ENCODE data around the gene RLF.
"Not testable (repeated sequence)": the region's sequence is repeated elsewhere in the genome, so short reads cannot be mapped to it uniquely, and the experiment has no call there.

The RLF gene

GRCh38 chr1:40210511-40211204, 49.5 kb downstream of the RLF start:
- no peak overlapping the region for H3K4me3 ChIP-seq (ENCODE audit: low read length)
- H3K9ac ChIP-seq (ENCODE audit: low read depth, low read length) = no peak overlapping the region
- peaks cover 27% of the 10 kb centered on the region for H3K36me3 ChIP-seq (ENCODE audit: insufficient read depth, low read depth, low read length)
- no peaks in the 10 kb centered on the region for H3K4me1 ChIP-seq (ENCODE audit: insufficient read depth, low read length)
- H3K27me3 ChIP-seq (ENCODE audit: insufficient read depth, low read length) = no peaks in the 10 kb centered on the region
- no peak overlapping the region for H3K27ac ChIP-seq (ENCODE audit: low read length)
- no peaks in the 10 kb centered on the region for H3K9me3 ChIP-seq (ENCODE audit: insufficient read depth, low read depth, low read length)

GRCh38 chr1:40218333-40218732, 57.1 kb downstream of the RLF start:
- Histone ChIP-seq H3K9ac (ENCODE audit: low read depth, low read length) (no peak overlapping the region), H3K4me1 (ENCODE audit: insufficient read depth, low read length) (no peaks in the 10 kb centered on the region), H3K4me3 (ENCODE audit: low read length) (no peak overlapping the region), H3K27ac (ENCODE audit: low read length) (no peak overlapping the region), H3K9me3 (ENCODE audit: insufficient read depth, low read depth, low read length) (no peaks in the 10 kb centered on the region), H3K36me3 (ENCODE audit: insufficient read depth, low read depth, low read length) (peaks cover 13% of the 10 kb centered on the region; the same call in 1 of the 2 replicates), H3K27me3 (ENCODE audit: insufficient read depth, low read length) (no peaks in the 10 kb centered on the region)

GRCh38 chr1:40221471-40221905, 60.3 kb downstream of the RLF start:
- not testable (repeated sequence) for H3K9ac ChIP-seq (ENCODE audit: low read depth, low read length); H3K27ac ChIP-seq (ENCODE audit: low read length); H3K9me3 ChIP-seq (ENCODE audit: insufficient read depth, low read depth, low read length); H3K27me3 ChIP-seq (ENCODE audit: insufficient read depth, low read length); H3K4me3 ChIP-seq (ENCODE audit: low read length); H3K4me1 ChIP-seq (ENCODE audit: insufficient read depth, low read length)
- peaks cover 13% of the 10 kb centered on the region; the same call in 1 of the 2 replicates for H3K36me3 ChIP-seq (ENCODE audit: insufficient read depth, low read depth, low read length)

- Histone ChIP-seq H3K36me3 (ENCODE audit: insufficient read depth, low read depth, low read length) (peaks cover 13% of the 10 kb centered on the region; the same call in 1 of the 2 replicates), H3K4me3 (ENCODE audit: low read length) (no peak overlapping the region), H3K9ac (ENCODE audit: low read depth, low read length) (no peak overlapping the region), H3K27ac (ENCODE audit: low read length) (no peak overlapping the region), H3K4me1 (ENCODE audit: insufficient read depth, low read length) (no peaks in the 10 kb centered on the region), H3K9me3 (ENCODE audit: insufficient read depth, low read depth, low read length) (no peaks in the 10 kb centered on the region), H3K27me3 (ENCODE audit: insufficient read depth, low read length) (no peaks in the 10 kb centered on the region)
Observed at GRCh38 chr1:40221977-40222772, 61.0 kb downstream of the RLF start.

- Histone ChIP-seq H3K9me3 (ENCODE audit: insufficient read depth, low read depth, low read length) (no peaks in the 10 kb centered on the region), H3K4me1 (ENCODE audit: insufficient read depth, low read length) (no peaks in the 10 kb centered on the region), H3K9ac (ENCODE audit: low read depth, low read length) (no peak overlapping the region), H3K4me3 (ENCODE audit: low read length) (no peak overlapping the region), H3K27me3 (ENCODE audit: insufficient read depth, low read length) (no peaks in the 10 kb centered on the region), H3K27ac (ENCODE audit: low read length) (no peak overlapping the region), H3K36me3 (ENCODE audit: insufficient read depth, low read depth, low read length) (peaks cover 15% of the 10 kb centered on the region; the same call in 1 of the 2 replicates)
Observed at GRCh38 chr1:40224040-40224439, 62.9 kb downstream of the RLF start.

- peaks cover 23% of the 10 kb centered on the region; the same call in 1 of the 2 replicates for H3K36me3 ChIP-seq (ENCODE audit: insufficient read depth, low read depth, low read length)
- H3K9me3 ChIP-seq (ENCODE audit: insufficient read depth, low read depth, low read length) = no peaks in the 10 kb centered on the region
- no peak overlapping the region for H3K4me3 ChIP-seq (ENCODE audit: low read length)
- no peak overlapping the region for H3K27ac ChIP-seq (ENCODE audit: low read length)
- H3K9ac ChIP-seq (ENCODE audit: low read depth, low read length) = no peak overlapping the region
- H3K27me3 ChIP-seq (ENCODE audit: insufficient read depth, low read length) = no peaks in the 10 kb centered on the region
- H3K4me1 ChIP-seq (ENCODE audit: insufficient read depth, low read length) = no peaks in the 10 kb centered on the region
Observed at GRCh38 chr1:40226192-40226591, 65.0 kb downstream of the RLF start.

- Histone ChIP-seq H3K27ac (ENCODE audit: low read length) (no peak overlapping the region), H3K9me3 (ENCODE audit: insufficient read depth, low read depth, low read length) (no peaks in the 10 kb centered on the region), H3K4me3 (ENCODE audit: low read length) (no peak overlapping the region), H3K4me1 (ENCODE audit: insufficient read depth, low read length) (no peaks in the 10 kb centered on the region), H3K9ac (ENCODE audit: low read depth, low read length) (no peak overlapping the region; the same call in 1 of the 2 replicates), H3K27me3 (ENCODE audit: insufficient read depth, low read length) (no peaks in the 10 kb centered on the region), H3K36me3 (ENCODE audit: insufficient read depth, low read depth, low read length) (peaks cover 61% of the 10 kb centered on the region)
Observed at GRCh38 chr1:40232444-40232843, 71.3 kb downstream of the RLF start.

- Histone ChIP-seq H3K27ac (ENCODE audit: low read length) (no peak overlapping the region), H3K9ac (ENCODE audit: low read depth, low read length) (no peak overlapping the region), H3K27me3 (ENCODE audit: insufficient read depth, low read length) (no peaks in the 10 kb centered on the region), H3K9me3 (ENCODE audit: insufficient read depth, low read depth, low read length) (no peaks in the 10 kb centered on the region), H3K36me3 (ENCODE audit: insufficient read depth, low read depth, low read length) (peaks cover 46% of the 10 kb centered on the region), H3K4me3 (ENCODE audit: low read length) (no peak overlapping the region), H3K4me1 (ENCODE audit: insufficient read depth, low read length) (no peaks in the 10 kb centered on the region)
Observed at GRCh38 chr1:40239626-40240025, 78.4 kb downstream of the RLF start.

- no peaks in the 10 kb centered on the region for H3K27me3 ChIP-seq (ENCODE audit: insufficient read depth, low read length)
- no peaks in the 10 kb centered on the region for H3K4me1 ChIP-seq (ENCODE audit: insufficient read depth, low read length)
- no peaks in the 10 kb centered on the region for H3K9me3 ChIP-seq (ENCODE audit: insufficient read depth, low read depth, low read length)
- no peak overlapping the region for H3K9ac ChIP-seq (ENCODE audit: low read depth, low read length)
- H3K27ac ChIP-seq (ENCODE audit: low read length) = no peak overlapping the region
- peaks cover 42% of the 10 kb centered on the region for H3K36me3 ChIP-seq (ENCODE audit: insufficient read depth, low read depth, low read length)
- no peak overlapping the region for H3K4me3 ChIP-seq (ENCODE audit: low read length)
Observed at GRCh38 chr1:40240390-40240789, 79.2 kb downstream of the RLF start.

GRCh38 chr1:40241362-40241761, 80.2 kb downstream of the RLF start:
- no peak overlapping the region for H3K4me3 ChIP-seq (ENCODE audit: low read length)
- H3K9me3 ChIP-seq (ENCODE audit: insufficient read depth, low read depth, low read length) = no peaks in the 10 kb centered on the region
- no peak overlapping the region for H3K9ac ChIP-seq (ENCODE audit: low read depth, low read length)
- no peak overlapping the region for H3K27ac ChIP-seq (ENCODE audit: low read length)
- H3K4me1 ChIP-seq (ENCODE audit: insufficient read depth, low read length) = no peaks in the 10 kb centered on the region
- no peaks in the 10 kb centered on the region for H3K27me3 ChIP-seq (ENCODE audit: insufficient read depth, low read length)
- H3K36me3 ChIP-seq (ENCODE audit: insufficient read depth, low read depth, low read length) = peaks cover 32% of the 10 kb centered on the region

GRCh38 chr1:40243351-40243750, 82.2 kb downstream of the RLF start:
- H3K27me3 ChIP-seq (ENCODE audit: insufficient read depth, low read length) = no peaks in the 10 kb centered on the region
- H3K36me3 ChIP-seq (ENCODE audit: insufficient read depth, low read depth, low read length) = peaks cover 12% of the 10 kb centered on the region
- no peak overlapping the region for H3K4me3 ChIP-seq (ENCODE audit: low read length)
- H3K27ac ChIP-seq (ENCODE audit: low read length) = no peak overlapping the region
- H3K9me3 ChIP-seq (ENCODE audit: insufficient read depth, low read depth, low read length) = no peaks in the 10 kb centered on the region
- no peak overlapping the region for H3K9ac ChIP-seq (ENCODE audit: low read depth, low read length)
- H3K4me1 ChIP-seq (ENCODE audit: insufficient read depth, low read length) = no peaks in the 10 kb centered on the region

All from iPS-20b (cell line).